HepG2 (cell line): ENCODE data around the gene MCM8. TPM values are rescaled to one million over a fixed set of nuclear protein-coding genes. Genes with fewer than 3 reads are reported as not detected.

Experiments used
- DMAP1 ChIP-seq: IDR thresholded peaks from 2 replicates; pipeline ENCODE4 v1.6.1; 2016
- ELK4 ChIP-seq: sonication (generic); formaldehyde crosslinking; IDR thresholded peaks from 2 replicates; pipeline ENCODE4 v1.9.0; 2021; ENCODE audit warnings: missing genetic modification reagents, borderline replicate concordance
- HMG20A ChIP-seq: IDR thresholded peaks from 2 replicates; pipeline ENCODE4 v1.6.1; 2016; ENCODE audit warnings: borderline replicate concordance
- ISL2 ChIP-seq: sonication (generic); formaldehyde crosslinking; IDR thresholded peaks from 2 replicates; pipeline ENCODE4 v1.5.0; 2020; ENCODE audit warnings: missing genetic modification reagents
- MTA3 ChIP-seq: sonication (generic); formaldehyde crosslinking; IDR thresholded peaks from 2 replicates; pipeline ENCODE4 v1.4.0; 2020; ENCODE audit warnings: missing genetic modification reagents
- RFX5 ChIP-seq: IDR thresholded peaks from 2 replicates; pipeline ENCODE4 v1.6.1; 2011; ENCODE audit warnings: low read depth, low read length, improper control_type of control experiment
- SNAPC5 ChIP-seq: sonication (generic); formaldehyde crosslinking; IDR thresholded peaks from 2 replicates; pipeline ENCODE4 v1.8.1; 2023; ENCODE audit warnings: mild to moderate bottlenecking, missing genetic modification reagents, borderline replicate concordance
- THAP9 ChIP-seq: sonication (generic); formaldehyde crosslinking; IDR thresholded peaks from 2 replicates; pipeline ENCODE4; 2020; ENCODE audit warnings: missing genetic modification reagents, mild to moderate bottlenecking, borderline replicate concordance
- ZBTB21 ChIP-seq: sonication (generic); formaldehyde crosslinking; IDR thresholded peaks from 2 replicates; pipeline ENCODE4 v1.4.0; 2020; ENCODE audit warnings: missing genetic modification reagents
- ZFP36 ChIP-seq: fragments of 150-350 bp; IDR thresholded peaks from 2 replicates; pipeline ENCODE4 v1.6.1; 2018; ENCODE audit warnings: borderline replicate concordance, low read length, low read depth; ENCODE audit not compliant: partially characterized antibody
- ZNF234 ChIP-seq: sonication (generic); formaldehyde crosslinking; conservative IDR thresholded peaks from 2 replicates; pipeline ENCODE4 v1.5.1; 2020; ENCODE audit warnings: mild to moderate bottlenecking, missing genetic modification reagents
- ZNF3 ChIP-seq: IDR thresholded peaks from 2 replicates; pipeline ENCODE4 v1.7.0; 2017; ENCODE audit warnings: inconsistent platforms
- ZNF326 ChIP-seq: sonication (generic); formaldehyde crosslinking; IDR thresholded peaks from 2 replicates; pipeline ENCODE4 v1.4.0; 2020; ENCODE audit warnings: missing genetic modification reagents, borderline replicate concordance
- ZNF501 ChIP-seq: sonication (generic); formaldehyde crosslinking; IDR thresholded peaks from 2 replicates; pipeline ENCODE4 v1.5.1; 2020; ENCODE audit warnings: mild to moderate bottlenecking, moderate library complexity, missing genetic modification reagents
- ZNF841 ChIP-seq: sonication (generic); formaldehyde crosslinking; IDR thresholded peaks from 2 replicates; pipeline ENCODE4 v1.8.1; 2023; ENCODE audit warnings: missing genetic modification reagents, borderline replicate concordance
- polyA plus RNA-seq, 8 experiments: library from polyadenylated mRNA; depleted of rRNA in 3 of 8; stranded (reverse) in 7 of 8; unstranded in 1 of 8; fragments of >200 nt; fragmentation: Illumina TruSeq in 4 of 8; extraction: Trizol in 4 of 8; gene quantifications; 2 replicates each; pipeline versions ENCODE4 v1.2.1 to v1.2.3, GENCODE V29; 2011 to 2016; ENCODE audit warnings: low read depth in 4 of 8, missing spikeins in 1 of 8, mixed read lengths in 1 of 8; ENCODE audit not compliant: insufficient read depth in 1 of 8
- total RNA-seq, 5 experiments: library from RNA; depleted of rRNA; stranded (reverse); fragments of >200 nt; fragmentation: Illumina TruSeq; extraction: Trizol; gene quantifications; 2 replicates each; pipeline ENCODE4 v1.2.3, GENCODE V29; 2016; ENCODE audit warnings: low read depth in 1 of 5
- TF ChIP-seq, protein P1 (sequence below): sonication (generic); formaldehyde crosslinking; IDR thresholded peaks from 2 replicates; pipeline ENCODE4 v1.8.1; 2023; ENCODE audit warnings: missing genetic modification reagents, inconsistent platforms, borderline replicate concordance
- TF ChIP-seq, protein P2 (sequence below): IDR thresholded peaks from 2 replicates; pipeline ENCODE4 v1.6.1; 2018; ENCODE audit warnings: missing genetic modification reagents
- TF ChIP-seq, protein P3 (sequence below): IDR thresholded peaks from 2 replicates; pipeline ENCODE4 v1.6.1; 2018; ENCODE audit warnings: missing genetic modification reagents, mild to moderate bottlenecking, missing compliant biosample characterization
- TF ChIP-seq, protein P4 (sequence below): sonication (generic); formaldehyde crosslinking; IDR thresholded peaks from 2 replicates; pipeline ENCODE4 v1.4.0; 2020; ENCODE audit warnings: missing genetic modification reagents, borderline replicate concordance

The MCM8 gene
- total and polyA plus RNA-seq, 2 of the 13 experiments (the other 11 are each of a cell fraction or from before 2014, with no cell fraction given): 11.5 to 59.3 TPM

DNA sequence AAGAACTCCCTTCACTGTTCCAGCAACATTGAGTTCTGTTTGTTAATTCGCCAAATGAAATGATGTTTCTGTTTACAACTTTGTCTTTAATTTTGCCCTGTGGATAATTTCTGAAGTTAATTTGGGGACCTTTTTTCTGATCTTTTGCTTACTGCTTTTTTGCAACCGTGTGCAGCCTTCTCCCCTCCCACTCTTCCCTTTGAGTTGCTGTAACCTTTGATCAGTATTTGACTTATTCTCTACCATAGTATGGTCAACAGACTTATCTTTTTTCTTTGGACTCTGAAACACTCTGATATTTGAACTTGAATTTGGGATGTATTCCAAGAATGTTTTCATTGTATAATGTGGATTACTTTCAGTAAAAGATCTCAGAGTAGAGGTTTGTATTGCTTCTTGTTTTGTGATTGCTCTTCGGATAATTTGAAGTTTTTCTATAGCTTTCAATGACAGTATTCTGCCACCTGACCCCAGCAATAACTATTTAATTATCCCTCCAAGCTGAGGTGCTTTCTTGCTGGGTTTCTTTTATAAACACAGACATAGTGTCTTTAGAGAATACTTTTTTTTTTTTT, 57.2 kb downstream of the MCM8 start (continued):
- TF ChIP-seq, protein P1, sequence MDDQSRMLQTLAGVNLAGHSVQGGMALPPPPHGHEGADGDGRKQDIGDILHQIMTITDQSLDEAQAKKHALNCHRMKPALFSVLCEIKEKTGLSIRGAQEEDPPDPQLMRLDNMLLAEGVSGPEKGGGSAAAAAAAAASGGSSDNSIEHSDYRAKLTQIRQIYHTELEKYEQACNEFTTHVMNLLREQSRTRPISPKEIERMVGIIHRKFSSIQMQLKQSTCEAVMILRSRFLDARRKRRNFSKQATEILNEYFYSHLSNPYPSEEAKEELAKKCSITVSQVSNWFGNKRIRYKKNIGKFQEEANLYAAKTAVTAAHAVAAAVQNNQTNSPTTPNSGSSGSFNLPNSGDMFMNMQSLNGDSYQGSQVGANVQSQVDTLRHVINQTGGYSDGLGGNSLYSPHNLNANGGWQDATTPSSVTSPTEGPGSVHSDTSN (CRISPR knock-in tag): no peak
- TF ChIP-seq, protein P2, sequence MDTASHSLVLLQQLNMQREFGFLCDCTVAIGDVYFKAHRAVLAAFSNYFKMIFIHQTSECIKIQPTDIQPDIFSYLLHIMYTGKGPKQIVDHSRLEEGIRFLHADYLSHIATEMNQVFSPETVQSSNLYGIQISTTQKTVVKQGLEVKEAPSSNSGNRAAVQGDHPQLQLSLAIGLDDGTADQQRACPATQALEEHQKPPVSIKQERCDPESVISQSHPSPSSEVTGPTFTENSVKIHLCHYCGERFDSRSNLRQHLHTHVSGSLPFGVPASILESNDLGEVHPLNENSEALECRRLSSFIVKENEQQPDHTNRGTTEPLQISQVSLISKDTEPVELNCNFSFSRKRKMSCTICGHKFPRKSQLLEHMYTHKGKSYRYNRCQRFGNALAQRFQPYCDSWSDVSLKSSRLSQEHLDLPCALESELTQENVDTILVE (CRISPR knock-in tag): peak; percentile 84
- TF ChIP-seq ELK4 (CRISPR knock-in tag) (no peak), MTA3 (CRISPR knock-in tag) (no peak), ZNF841 (0 out of 2 replicates have a peak, but pooled peaks have one; percentile 19), ZNF326 (no peak), HMG20A (CRISPR knock-in tag) (peak; percentile 93; the same call in 1 of the 2 replicates), ZNF501 (CRISPR knock-in tag) (no peak), ZNF3 (peak; percentile 68; the same call in 1 of the 2 replicates), SNAPC5 (CRISPR knock-in tag) (peak; percentile 90; the same call in 1 of the 2 replicates), ZNF234 (CRISPR knock-in tag) (no peak), ZFP36 (no peak), RFX5 (no peak), THAP9 (CRISPR knock-in tag) (no peak), ISL2 (peak; percentile 95), DMAP1 (CRISPR knock-in tag) (peak; percentile 69; the same call in 1 of the 2 replicates), ZBTB21 (peak; percentile 57; the same call in 1 of the 2 replicates)
- TF ChIP-seq, protein P3, sequence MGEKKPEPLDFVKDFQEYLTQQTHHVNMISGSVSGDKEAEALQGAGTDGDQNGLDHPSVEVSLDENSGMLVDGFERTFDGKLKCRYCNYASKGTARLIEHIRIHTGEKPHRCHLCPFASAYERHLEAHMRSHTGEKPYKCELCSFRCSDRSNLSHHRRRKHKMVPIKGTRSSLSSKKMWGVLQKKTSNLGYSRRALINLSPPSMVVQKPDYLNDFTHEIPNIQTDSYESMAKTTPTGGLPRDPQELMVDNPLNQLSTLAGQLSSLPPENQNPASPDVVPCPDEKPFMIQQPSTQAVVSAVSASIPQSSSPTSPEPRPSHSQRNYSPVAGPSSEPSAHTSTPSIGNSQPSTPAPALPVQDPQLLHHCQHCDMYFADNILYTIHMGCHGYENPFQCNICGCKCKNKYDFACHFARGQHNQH (CRISPR knock-in tag): peak; percentile 78; the same call in 1 of the 2 replicates
- TF ChIP-seq, protein P4, sequence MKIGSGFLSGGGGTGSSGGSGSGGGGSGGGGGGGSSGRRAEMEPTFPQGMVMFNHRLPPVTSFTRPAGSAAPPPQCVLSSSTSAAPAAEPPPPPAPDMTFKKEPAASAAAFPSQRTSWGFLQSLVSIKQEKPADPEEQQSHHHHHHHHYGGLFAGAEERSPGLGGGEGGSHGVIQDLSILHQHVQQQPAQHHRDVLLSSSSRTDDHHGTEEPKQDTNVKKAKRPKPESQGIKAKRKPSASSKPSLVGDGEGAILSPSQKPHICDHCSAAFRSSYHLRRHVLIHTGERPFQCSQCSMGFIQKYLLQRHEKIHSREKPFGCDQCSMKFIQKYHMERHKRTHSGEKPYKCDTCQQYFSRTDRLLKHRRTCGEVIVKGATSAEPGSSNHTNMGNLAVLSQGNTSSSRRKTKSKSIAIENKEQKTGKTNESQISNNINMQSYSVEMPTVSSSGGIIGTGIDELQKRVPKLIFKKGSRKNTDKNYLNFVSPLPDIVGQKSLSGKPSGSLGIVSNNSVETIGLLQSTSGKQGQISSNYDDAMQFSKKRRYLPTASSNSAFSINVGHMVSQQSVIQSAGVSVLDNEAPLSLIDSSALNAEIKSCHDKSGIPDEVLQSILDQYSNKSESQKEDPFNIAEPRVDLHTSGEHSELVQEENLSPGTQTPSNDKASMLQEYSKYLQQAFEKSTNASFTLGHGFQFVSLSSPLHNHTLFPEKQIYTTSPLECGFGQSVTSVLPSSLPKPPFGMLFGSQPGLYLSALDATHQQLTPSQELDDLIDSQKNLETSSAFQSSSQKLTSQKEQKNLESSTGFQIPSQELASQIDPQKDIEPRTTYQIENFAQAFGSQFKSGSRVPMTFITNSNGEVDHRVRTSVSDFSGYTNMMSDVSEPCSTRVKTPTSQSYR (CRISPR knock-in tag): peak; percentile 53; the same call in 1 of the 2 replicates
